Stimulated activated CD8-positive, alpha-beta memory T cell treated with anti-CD3 and anti-CD28 coated beads, Interleukin-4, amount 100 ng/mL, for 1 hour (primary cell): ENCODE measurements around the gene PRKCI.
"Not testable (repeated sequence)": the region's sequence is repeated elsewhere in the genome, so short reads cannot be mapped to it uniquely, and the experiment has no call there.

ENCODE experiments used
- DNase-seq, 2 donors: peaks; one replicate each; pipeline ENCODE4 v3.0.0-alpha.2; 2020; ENCODE audit warnings: low read depth in 2 of 2, low spot score in 1 of 2

PRKCI gene

GRCh38 chr3:170338690-170339340 is 116.6 kb downstream of the PRKCI start:
- no peak for DNase-seq

GRCh38 chr3:170342273-170342672 is 120.0 kb downstream of the PRKCI start:
- DNase-seq: not testable (repeated sequence)

GRCh38 chr3:170343859-170344258 is 121.6 kb downstream of the PRKCI start:
- DNase-seq: not testable (repeated sequence)

GRCh38 chr3:170344971-170345370 is 122.7 kb downstream of the PRKCI start:
- DNase-seq: no peak

GRCh38 chr3:170346481-170347392 is 124.5 kb downstream of the PRKCI start:
- no peak for DNase-seq

- DNase-seq: no peak
Observed at GRCh38 chr3:170350515-170351413, 128.5 kb downstream of the PRKCI start.

- no peak for DNase-seq
Observed at GRCh38 chr3:170352936-170353335, 130.7 kb downstream of the PRKCI start.

- DNase-seq: no peak
Observed at GRCh38 chr3:170353485-170353884, 131.3 kb downstream of the PRKCI start.

GRCh38 chr3:170354760-170355159 is 132.5 kb downstream of the PRKCI start:
- DNase-seq: no peak
